Peyer's patch (tissue), 4 donors: ENCODE measurements around the gene ACTN3.

Experiments
- CTCF ChIP-seq, 6 experiments: fragments of 450-650 bp in 4 of 6; fragments of 200-600 bp in 2 of 6; sonication (generic) in 1 of 6; IDR thresholded peaks; one replicate each; pipeline ENCODE4 v1.5.1; 2017 to 2019; ENCODE audit warnings: antibody characterized with exemption in 6 of 6, mild to moderate bottlenecking in 3 of 6, moderate library complexity in 1 of 6
- POLR2A ChIP-seq, 2 donors: fragments of 450-650 bp; IDR thresholded peaks; one replicate each; pipeline ENCODE4 v1.5.1; 2017; ENCODE audit warnings: antibody characterized with exemption in 2 of 2, mild to moderate bottlenecking in 2 of 2, moderate library complexity in 2 of 2

DNA sequence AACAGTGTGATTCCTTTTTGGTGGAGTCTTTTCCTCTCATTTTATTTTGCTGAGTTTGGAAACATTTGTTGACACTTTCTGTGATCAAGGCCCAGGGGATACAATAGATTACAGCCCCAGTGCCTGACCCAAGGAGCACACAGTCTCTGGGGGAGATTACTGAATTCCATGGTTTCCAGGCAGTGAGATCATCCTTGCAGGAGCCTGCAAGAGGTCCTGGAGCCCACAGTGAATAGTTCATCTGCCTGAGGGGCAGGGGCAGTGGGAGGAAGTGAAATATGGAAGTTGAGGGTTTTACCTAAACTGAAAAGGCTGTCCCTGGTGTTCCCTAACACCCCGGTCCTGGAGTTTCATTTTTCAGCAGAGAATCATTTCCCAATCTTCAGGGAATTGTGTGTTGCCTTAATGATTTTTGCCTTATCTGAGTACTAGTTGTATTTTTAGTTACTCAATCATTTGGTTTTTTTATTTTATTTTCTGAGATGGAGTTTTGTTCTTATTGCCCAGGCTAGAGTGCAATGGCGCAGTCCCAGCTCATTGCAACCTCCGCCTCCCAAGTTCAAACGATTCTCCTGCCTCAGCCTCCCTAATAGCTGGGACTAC is 54.0 kb downstream of the ACTN3 start:
- TF ChIP-seq CTCF (IDR thresholded peaks at IDR 0.05) (no peak), POLR2A (IDR thresholded peaks at IDR 0.05) (no peak)
